ENCODE data around the gene TPD52L2.
A peak's percentile ranks its signal among the peaks of the same experiment; 100 is the strongest.
"Not testable (repeated sequence)": the region's sequence is repeated elsewhere in the genome, so short reads cannot be mapped to it uniquely, and the experiment has no call there.

Gene TPD52L2

GRCh38 chr20:63908008-63908682, 43.1 kb downstream of the TPD52L2 start:
- no peak for DNase-seq (ENCODE audit: low read depth in 1 of 2, low spot score in 1 of 2)
- H3K27ac ChIP-seq (replicated peaks): peak overlapping the region; percentile 88
- TF ChIP-seq CTCF (IDR thresholded peaks at IDR 0.05; ENCODE audit: insufficient read depth, low read length) (no peak), SPI1 (IDR thresholded peaks at IDR 0.05; ENCODE audit: borderline replicate concordance, low read depth) (no peak), POLR2AphosphoS5 (IDR thresholded peaks at IDR 0.05; ENCODE audit: low read depth) (no peak; the same call in 1 of the 2 replicates), GABPA (IDR thresholded peaks at IDR 0.05; ENCODE audit: low read depth) (no peak), REST (IDR thresholded peaks at IDR 0.05; ENCODE audit: insufficient replicate concordance, low read depth) (no peak)
- H3K4me3 ChIP-seq (replicated peaks; ENCODE audit: insufficient read depth, low read length): no peak overlapping the region
- H3K27me3 ChIP-seq (ENCODE audit: insufficient read depth, poor library complexity, severe bottlenecking): no peaks in the 10 kb centered on the region

- no peak for DNase-seq (ENCODE audit: low read depth in 1 of 2, low spot score in 1 of 2)
Measured at GRCh38 chr20:63911176-63911575, 46.1 kb downstream of the TPD52L2 start.

GRCh38 chr20:63913768-63914167, 48.7 kb downstream of the TPD52L2 start:
- Histone ChIP-seq H3K27me3 (ENCODE audit: insufficient read depth, poor library complexity, severe bottlenecking) (no peaks in the 10 kb centered on the region), H3K4me3 (replicated peaks; ENCODE audit: insufficient read depth, low read length) (no peak overlapping the region), H3K27ac (replicated peaks) (no peak overlapping the region)
- no peak for TF ChIP-seq SPI1 (IDR thresholded peaks at IDR 0.05; ENCODE audit: borderline replicate concordance, low read depth)
- no peak for TF ChIP-seq REST (IDR thresholded peaks at IDR 0.05; ENCODE audit: insufficient replicate concordance, low read depth)
- no peak for TF ChIP-seq POLR2AphosphoS5 (IDR thresholded peaks at IDR 0.05; ENCODE audit: low read depth)
- no peak for TF ChIP-seq CTCF (IDR thresholded peaks at IDR 0.05; ENCODE audit: insufficient read depth, low read length)
- no peak for TF ChIP-seq GABPA (IDR thresholded peaks at IDR 0.05; ENCODE audit: low read depth)
- no peak for DNase-seq (ENCODE audit: low read depth in 1 of 2, low spot score in 1 of 2)

More at GRCh38 chr20:63911176-63911575, 46.1 kb downstream of the TPD52L2 start:
- TF ChIP-seq SPI1 (IDR thresholded peaks at IDR 0.05; ENCODE audit: borderline replicate concordance, low read depth): 0 out of 2 replicates have a peak, but pooled peaks have one; percentile 28
- TF ChIP-seq CTCF (IDR thresholded peaks at IDR 0.05; ENCODE audit: insufficient read depth, low read length): no peak
- H3K4me3 ChIP-seq (replicated peaks; ENCODE audit: insufficient read depth, low read length): no peak overlapping the region
- no peaks in the 10 kb centered on the region for H3K27me3 ChIP-seq (ENCODE audit: insufficient read depth, poor library complexity, severe bottlenecking)
- peak overlapping the region; percentile 21 for H3K27ac ChIP-seq (replicated peaks)

- Histone ChIP-seq H3K27ac (replicated peaks) (no peak overlapping the region), H3K27me3 (ENCODE audit: insufficient read depth, poor library complexity, severe bottlenecking) (no peaks in the 10 kb centered on the region), H3K4me3 (replicated peaks; ENCODE audit: insufficient read depth, low read length) (no peak overlapping the region)
- TF ChIP-seq POLR2AphosphoS5 (IDR thresholded peaks at IDR 0.05; ENCODE audit: low read depth): no peak
- TF ChIP-seq SPI1 (IDR thresholded peaks at IDR 0.05; ENCODE audit: borderline replicate concordance, low read depth): no peak
- DNase-seq (ENCODE audit: low read depth in 1 of 2, low spot score in 1 of 2): no peak
Measured at GRCh38 chr20:63915471-63915870, 50.4 kb downstream of the TPD52L2 start.

DNA sequence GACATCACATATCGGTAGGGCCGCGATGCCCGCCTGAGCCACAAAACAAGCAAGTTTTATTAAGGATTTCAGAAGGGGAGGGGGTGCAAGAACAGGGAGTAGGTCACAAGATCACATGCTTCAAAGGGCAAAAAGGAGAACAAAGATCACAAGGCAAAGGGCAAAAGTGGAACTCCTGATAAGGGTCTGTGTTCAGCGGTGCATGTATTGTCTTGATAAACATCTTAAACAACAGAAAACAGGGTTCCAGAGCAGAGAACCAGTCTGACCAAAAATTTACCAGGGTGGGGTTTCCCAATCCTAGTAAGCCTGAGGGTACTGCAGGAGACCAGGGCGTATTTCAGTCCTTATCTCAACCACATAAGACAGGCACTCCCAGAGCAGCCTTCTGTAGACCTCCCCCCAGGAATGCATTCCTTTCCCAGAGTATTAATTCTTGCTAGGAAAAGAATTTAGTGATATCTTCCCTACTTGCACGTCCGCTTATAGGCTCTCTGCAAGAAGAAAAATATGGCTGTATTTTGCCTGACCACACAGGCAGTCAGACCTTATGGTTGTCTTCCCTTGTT, 51.4 kb downstream of the TPD52L2 start:
- peak overlapping the region; percentile 36; the same call in 1 of the 2 replicates for H3K27ac ChIP-seq (replicated peaks)
- not testable (repeated sequence) for DNase-seq (ENCODE audit: low read depth in 1 of 2, low spot score in 1 of 2); H3K4me3 ChIP-seq (replicated peaks; ENCODE audit: insufficient read depth, low read length); H3K27me3 ChIP-seq (ENCODE audit: insufficient read depth, poor library complexity, severe bottlenecking)

Data from HL-60 (cell line).